Breast epithelium (tissue), 3 donors: ENCODE results near the gene CABP2.

ENCODE experiments used
- CTCF ChIP-seq, 3 donors: fragments of 450-650 bp; IDR thresholded peaks; one replicate each; pipeline ENCODE4 v1.5.1; 2016 to 2017; ENCODE audit warnings: antibody characterized with exemption in 3 of 3, mild to moderate bottlenecking in 3 of 3, moderate library complexity in 3 of 3
- POLR2A ChIP-seq: fragments of 450-650 bp; IDR thresholded peaks from one replicate; pipeline ENCODE4 v1.6.1; 2016; ENCODE audit warnings: antibody characterized with exemption, mild to moderate bottlenecking, moderate library complexity

GRCh38 chr11:67520856-67521824 is 2.1 kb downstream of the CABP2 start:
- TF ChIP-seq CTCF (IDR thresholded peaks at IDR 0.05) (no peak), POLR2A (no peak)
